ENCODE data around the gene ZNF230.

ZNF230 gene

DNA sequence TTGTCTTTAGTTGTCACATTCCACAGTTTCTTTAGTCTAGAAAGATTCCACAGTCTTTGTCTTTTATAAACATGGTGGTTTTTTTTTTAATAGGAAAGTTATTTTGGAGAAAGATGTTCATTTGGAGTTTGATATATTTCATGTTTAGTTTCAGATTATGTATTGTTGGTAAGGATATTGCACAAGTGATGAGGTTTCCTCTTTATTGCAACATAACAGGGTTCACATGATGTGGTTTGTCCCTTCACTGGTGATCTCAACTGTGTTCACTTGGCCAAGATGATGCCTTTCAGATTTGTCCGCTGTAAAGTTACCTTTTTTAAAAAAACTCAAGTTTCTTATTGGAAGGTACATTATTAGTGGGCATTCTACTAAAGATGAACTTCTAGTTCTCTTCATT is 3.2 kb downstream of the ZNF230 start:
- TF ChIP-seq CTCF (IDR thresholded peaks at IDR 0.05; ENCODE audit: low read depth, low read length, missing control alignments) = no peak
- no peak overlapping the region for H3K4me3 ChIP-seq (ENCODE audit: low read depth, low read length)
- DNase-seq (ENCODE audit: low read depth) = no peak

DNA sequence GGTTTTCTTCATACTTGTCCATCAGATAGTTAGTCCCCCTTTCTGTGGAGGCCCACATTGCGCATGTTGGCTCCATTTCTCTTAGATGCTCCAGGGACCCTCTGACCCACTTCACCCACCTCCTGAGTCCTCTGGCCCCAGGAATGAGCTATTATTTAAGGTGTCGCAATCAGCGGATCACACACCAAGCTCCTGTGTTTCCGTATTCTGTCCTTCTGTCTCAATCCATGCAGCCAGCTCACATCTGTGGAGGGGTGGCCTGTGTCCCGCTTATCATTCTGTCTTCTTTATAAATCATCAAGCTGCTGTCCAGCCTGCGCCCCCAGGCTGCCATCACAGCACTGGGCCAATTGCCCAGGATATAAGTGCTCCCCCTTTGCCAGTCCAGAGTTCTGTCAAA is 4.7 kb downstream of the ZNF230 start:
- TF ChIP-seq CTCF (IDR thresholded peaks at IDR 0.05; ENCODE audit: low read depth, low read length, missing control alignments) = no peak
- no peak for DNase-seq (ENCODE audit: low read depth)
- H3K4me3 ChIP-seq (ENCODE audit: low read depth, low read length) = no peak overlapping the region

DNA sequence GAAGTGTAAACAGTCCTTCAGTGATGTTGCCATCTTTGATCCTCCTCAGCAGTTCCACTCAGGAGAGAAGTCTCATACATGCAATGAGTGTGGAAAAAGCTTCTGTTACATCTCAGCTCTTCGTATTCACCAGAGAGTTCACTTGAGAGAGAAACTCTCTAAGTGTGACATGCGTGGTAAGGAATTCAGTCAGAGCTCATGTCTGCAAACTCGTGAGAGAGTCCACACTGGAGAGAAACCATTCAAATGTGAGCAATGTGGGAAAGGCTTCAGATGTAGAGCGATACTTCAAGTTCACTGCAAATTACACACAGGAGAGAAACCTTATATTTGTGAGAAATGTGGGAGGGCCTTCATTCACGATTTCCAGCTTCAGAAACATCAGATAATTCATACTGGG is 7.7 kb downstream of the ZNF230 start:
- DNase-seq (ENCODE audit: low read depth) = no peak
- TF ChIP-seq CTCF (IDR thresholded peaks at IDR 0.05; ENCODE audit: low read depth, low read length, missing control alignments) = no peak
- H3K4me3 ChIP-seq (ENCODE audit: low read depth, low read length) = no peak overlapping the region

- no peak overlapping the region for H3K4me3 ChIP-seq (ENCODE audit: low read depth, low read length)
- TF ChIP-seq CTCF (IDR thresholded peaks at IDR 0.05; ENCODE audit: low read depth, low read length, missing control alignments) = no peak
- DNase-seq (ENCODE audit: low read depth) = no peak
These were observed 16.7 kb downstream of the ZNF230 start for GRCh38 chr19:44019498-44019897.

DNA sequence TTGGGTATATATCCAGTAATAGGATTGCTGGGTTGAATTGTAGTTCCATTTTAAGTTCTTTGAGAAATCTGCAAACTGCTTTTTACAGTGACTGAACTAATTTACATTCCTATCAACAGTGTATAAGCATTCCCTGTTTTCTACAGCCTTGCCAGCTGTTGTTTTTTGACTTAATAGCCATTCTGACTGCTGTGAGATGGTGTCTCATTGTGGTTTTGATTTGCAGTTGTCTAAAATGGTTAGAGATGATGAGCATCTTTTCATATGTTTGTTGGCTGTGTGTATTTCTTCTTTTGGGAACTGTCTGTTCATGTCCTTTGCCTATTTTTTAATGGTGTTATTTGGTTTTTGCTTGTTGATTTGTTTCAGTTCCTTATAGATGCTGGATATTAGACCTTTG is 18.5 kb downstream of the ZNF230 start:
- TF ChIP-seq CTCF (IDR thresholded peaks at IDR 0.05; ENCODE audit: low read depth, low read length, missing control alignments) = no peak

DNA sequence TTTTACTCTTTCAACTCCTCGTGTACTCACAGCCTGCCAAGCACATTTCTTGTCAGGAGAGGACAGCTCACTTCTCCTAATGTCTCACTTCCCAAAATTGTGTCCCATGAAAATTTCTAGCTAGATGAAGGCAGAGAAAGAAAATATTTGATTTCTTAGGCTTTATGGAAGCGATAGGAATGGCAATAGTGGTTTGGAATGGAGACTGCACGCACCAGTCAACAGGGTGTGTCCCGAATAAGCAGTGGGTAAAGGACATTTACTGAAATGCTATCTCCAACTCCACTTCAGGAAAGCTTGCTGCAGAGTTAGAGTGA is 22.1 kb downstream of the ZNF230 start:
- H3K4me3 ChIP-seq (ENCODE audit: low read depth, low read length) = peak overlapping the region; percentile 72; the same call in 1 of the 2 replicates
- TF ChIP-seq CTCF (IDR thresholded peaks at IDR 0.05; ENCODE audit: low read depth, low read length, missing control alignments) = no peak
- DNase-seq (ENCODE audit: low read depth) = no peak

More for the DNA sequence above, 18.5 kb downstream of the ZNF230 start:
- no peak overlapping the region for H3K4me3 ChIP-seq (ENCODE audit: low read depth, low read length)
- no peak for DNase-seq (ENCODE audit: low read depth)

DNA sequence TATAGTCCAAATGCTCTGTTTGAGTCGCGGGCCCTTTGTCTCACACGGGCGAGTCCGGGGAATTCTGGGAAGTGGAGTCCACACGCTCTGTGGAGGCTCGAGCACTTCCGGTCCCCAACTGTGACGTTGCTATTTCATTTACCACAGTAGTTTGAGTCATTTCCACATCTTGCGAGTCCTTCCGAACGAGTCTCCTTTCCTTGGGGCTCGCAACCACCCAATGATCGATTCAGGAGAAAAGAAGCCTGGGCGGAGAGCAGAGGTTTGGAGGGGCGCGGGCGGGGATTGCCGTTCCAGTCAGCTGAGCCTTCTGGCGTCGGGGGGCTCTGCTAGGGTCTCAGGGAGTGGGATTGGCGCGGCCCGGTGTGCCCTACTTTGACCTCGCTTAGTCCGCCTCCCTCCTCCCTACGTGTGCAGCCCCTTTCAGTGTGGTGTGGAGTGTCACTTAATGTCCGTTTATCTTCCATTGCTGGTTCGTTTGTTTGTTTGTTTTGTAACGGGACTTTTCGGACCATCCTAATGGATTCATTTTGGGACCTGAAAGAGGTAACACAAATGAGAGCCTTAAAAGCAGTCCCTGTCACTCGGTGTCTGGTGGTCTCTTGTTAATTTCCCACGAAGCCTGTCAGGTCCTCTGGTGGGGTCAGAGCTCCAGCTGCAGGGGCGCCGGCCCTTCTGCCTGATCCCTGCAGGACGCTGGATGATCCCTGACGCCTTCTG is 22.6 kb downstream of the ZNF230 start, which contains the start of gene ZNF222:
Gene ZNF222 (plus strand): TSS at position 163 of the 720 bp plus-strand sequence. CDS start 58 bp downstream, at position 221.
- H3K4me3 ChIP-seq (ENCODE audit: low read depth, low read length) = peak within 1 kb of the TSS; percentile 72
- peak; percentile 77 for DNase-seq (ENCODE audit: low read depth)
- no peak for TF ChIP-seq CTCF (IDR thresholded peaks at IDR 0.05; ENCODE audit: low read depth, low read length, missing control alignments)

Measured in GM12864 (cell line).